GM23338 (cell line): ENCODE results near the gene CCR6. TPM values are rescaled to one million over a fixed set of nuclear protein-coding genes. Genes with fewer than 3 reads are reported as not detected.

Source experiments
- ATAC-seq: fragments of 200-7000 bp; cut with Tn5 transposase; 3 replicates; pipeline ENCODE4 v1.9.1; 2020
- DNase-seq: peaks from one replicate; pipeline ENCODE4 v3.0.0-alpha.2; 2015; ENCODE audit warnings: low spot score
- H2AFZ ChIP-seq: fragments of 200-600 bp; sonication (generic); 2 replicates; pipeline ENCODE4 v1.8.0; 2016; ENCODE audit warnings: antibody characterized with exemption, mild to moderate bottlenecking, moderate library complexity
- H3F3A ChIP-seq: fragments of 200-600 bp; sonication (generic); replicated peaks from 2 replicates; pipeline ENCODE4 v1.8.0; 2017; ENCODE audit warnings: antibody characterized with exemption, mixed run types, low read depth
- H3K27ac ChIP-seq: fragments of 200-600 bp; sonication (generic); 2 replicates; pipeline ENCODE4 v1.6.1; 2016; ENCODE audit warnings: low read depth
- H3K27me3 ChIP-seq: fragments of 200-600 bp; sonication (generic); 2 replicates; pipeline ENCODE4 v1.8.0; 2016; ENCODE audit warnings: mild to moderate bottlenecking, mixed run types, moderate library complexity; ENCODE audit not compliant: insufficient read depth
- H3K36me3 ChIP-seq: fragments of 200-600 bp; sonication (generic); 2 replicates; pipeline ENCODE4 v1.8.0; 2016; ENCODE audit warnings: mild to moderate bottlenecking; ENCODE audit not compliant: insufficient read depth
- H3K4me1 ChIP-seq: fragments of 200-600 bp; sonication (generic); 2 replicates; pipeline ENCODE4 v1.8.0; 2016; ENCODE audit warnings: mild to moderate bottlenecking, moderate library complexity; ENCODE audit not compliant: insufficient read depth
- H3K4me2 ChIP-seq: fragments of 200-600 bp; sonication (generic); 2 replicates; pipeline ENCODE4 v1.7.1; 2017; ENCODE audit warnings: mixed run types
- H3K4me3 ChIP-seq: fragments of 200-600 bp; sonication (generic); 2 replicates; pipeline ENCODE4 v1.6.1; 2016; ENCODE audit warnings: mixed run types
- H3K79me2 ChIP-seq: fragments of 200-600 bp; sonication (generic); replicated peaks from 2 replicates; pipeline ENCODE4 v1.8.0; 2017; ENCODE audit warnings: mild to moderate bottlenecking; ENCODE audit not compliant: insufficient read depth
- H3K9me2 ChIP-seq: fragments of 200-600 bp; sonication (generic); 2 replicates; pipeline ENCODE4 v1.8.0; 2017; ENCODE audit not compliant: insufficient read depth
- H4K20me1 ChIP-seq: fragments of 200-600 bp; sonication (generic); replicated peaks from 2 replicates; pipeline ENCODE4 v1.8.0; 2017; ENCODE audit warnings: mild to moderate bottlenecking; ENCODE audit not compliant: insufficient read depth
- H3K27ac Mint-ChIP-seq: 2 replicates; pipeline ENCODE4 v1.8.0; 2020; ENCODE audit warnings: inconsistent platforms, mild to moderate bottlenecking, moderate library complexity, mixed read lengths
- H3K27me3 Mint-ChIP-seq: 3 replicates; pipeline ENCODE4 v1.8.0; 2022; ENCODE audit warnings: low read depth, mild to moderate bottlenecking, moderate library complexity, mixed read lengths, inconsistent platforms; ENCODE audit not compliant: insufficient read depth, poor library complexity
- H3K36me3 Mint-ChIP-seq: 3 replicates; pipeline ENCODE4 v1.8.0; 2021; ENCODE audit warnings: low read depth, mild to moderate bottlenecking, inconsistent platforms, moderate library complexity, mixed read lengths
- H3K4me1 Mint-ChIP-seq: 3 replicates; pipeline ENCODE4 v1.8.0; 2020; ENCODE audit warnings: mild to moderate bottlenecking, inconsistent platforms, mixed read lengths
- H3K4me3 Mint-ChIP-seq: 3 replicates; pipeline ENCODE4 v1.8.0; 2021; ENCODE audit warnings: moderate library complexity, mild to moderate bottlenecking, inconsistent platforms, mixed read lengths
- H3K9me3 Mint-ChIP-seq: 3 replicates; pipeline ENCODE4 v1.8.0; 2020; ENCODE audit warnings: moderate library complexity, mild to moderate bottlenecking, inconsistent platforms, mixed read lengths
- CREB1 ChIP-seq: fragments of 250-450 bp; sonication (Bioruptor Pico); IDR thresholded peaks from 2 replicates; pipeline ENCODE4 v1.5.0; 2020; ENCODE audit warnings: low read depth, mild to moderate bottlenecking, moderate library complexity
- CTCF ChIP-seq, 2 experiments: fragments of 200-600 bp in 1 of 2; sonication (generic) in 1 of 2; conservative IDR thresholded peaks; 2 replicates each; pipeline versions ENCODE4 v1.5.1 to v1.6.1; 2016 to 2017; ENCODE audit warnings: antibody characterized with exemption in 2 of 2, low read depth in 2 of 2, mild to moderate bottlenecking in 2 of 2, moderate library complexity in 1 of 2
- EZH2 ChIP-seq: fragments of 200-600 bp; sonication (generic); IDR thresholded peaks from one replicate; pipeline ENCODE4 v1.8.0; 2017; ENCODE audit warnings: antibody characterized with exemption, mild to moderate bottlenecking, low read depth; ENCODE audit not compliant: unreplicated experiment
- EZH2phosphoT487 ChIP-seq: fragments of 200-600 bp; sonication (generic); IDR thresholded peaks from one replicate; pipeline ENCODE4 v1.8.1; 2018; ENCODE audit warnings: antibody characterized with exemption; ENCODE audit not compliant: unreplicated experiment
- JUNB ChIP-seq: IDR thresholded peaks from one replicate; pipeline ENCODE4 v1.6.1; 2016; ENCODE audit warnings: antibody characterized with exemption; ENCODE audit not compliant: unreplicated experiment
- POLR2AphosphoS5 ChIP-seq: IDR thresholded peaks from 2 replicates; pipeline ENCODE4 v1.6.1; 2016; ENCODE audit warnings: antibody characterized with exemption, low read depth
- STAT1 ChIP-seq: IDR thresholded peaks from one replicate; pipeline ENCODE4 v1.6.1; 2016; ENCODE audit warnings: antibody characterized with exemption; ENCODE audit not compliant: unreplicated experiment
- ZNF114 ChIP-seq: fragments of 250-450 bp; sonication (Bioruptor Pico); IDR thresholded peaks from 2 replicates; pipeline ENCODE4 v1.5.0; 2020; ENCODE audit warnings: mild to moderate bottlenecking, moderate library complexity
- ZNF331 ChIP-seq: fragments of 250-450 bp; sonication (Bioruptor Pico); IDR thresholded peaks from 2 replicates; pipeline ENCODE4 v1.5.0; 2020; ENCODE audit warnings: low read depth, mild to moderate bottlenecking, moderate library complexity
- polyA plus RNA-seq: library from polyadenylated mRNA; unstranded; fragments of >200 nt; fragmentation: Nextera tagmentation; extraction: Ambion mirVana; gene quantifications from 2 replicates; pipeline ENCODE4 v1.2.1, GENCODE V29; 2016
- total RNA-seq: library from RNA; depleted of rRNA; stranded (reverse); fragments of >200 nt; shearing (Covaris generic); gene quantifications from 2 replicates; pipeline ENCODE4 v1.2.3, GENCODE V29; 2014
- TF ChIP-seq, protein P1 (sequence below): IDR thresholded peaks from 2 replicates; pipeline ENCODE4 v1.6.1; 2016; ENCODE audit warnings: antibody characterized with exemption
- TF ChIP-seq, protein P2 (sequence below): fragments of 250-450 bp; sonication (Bioruptor Pico); IDR thresholded peaks from 2 replicates; pipeline ENCODE4 v1.5.0; 2020; ENCODE audit warnings: mild to moderate bottlenecking, moderate library complexity

The CCR6 gene
- total and polyA plus RNA-seq, 2 experiments from 2014 or later: not detected

GRCh38 chr6:167103041-167103891 lies 19.6 kb upstream of the CCR6 start:
- H3K9me2 ChIP-seq: 0 out of 2 replicates have a peak, but pooled peaks cover 3% of the 10 kb centered on the region
- peaks cover 9% of the 10 kb centered on the region for H3K27me3 Mint-ChIP-seq

More at GRCh38 chr6:167103041-167103891, 19.6 kb upstream of the CCR6 start:
- Mint-ChIP-seq H3K27ac (no peak overlapping the region), H3K9me3 (no peaks in the 10 kb centered on the region), H3K4me3 (no peak overlapping the region), H3K36me3 (no peaks in the 10 kb centered on the region), H3K4me1 (peaks cover 9% of the 10 kb centered on the region)
- Histone ChIP-seq H3K79me2 (no peaks in the 10 kb centered on the region), H4K20me1 (no peaks in the 10 kb centered on the region), H3K4me1 (peaks cover 7% of the 10 kb centered on the region; the same call in 1 of the 2 replicates), H3K4me2 (no peak overlapping the region), H3K27me3 (no peaks in the 10 kb centered on the region), H3F3A (no peaks in the 10 kb centered on the region), H3K4me3 (no peak overlapping the region), H3K36me3 (no peaks in the 10 kb centered on the region), H2AFZ (no peak overlapping the region), H3K27ac (no peak overlapping the region)
- DNase-seq: no peak
- TF ChIP-seq EZH2phosphoT487 (no peak), CTCF (conservative IDR thresholded peaks at IDR 0.05; ENCODE audit: low read depth in 2 of 2) (no peak), CREB1 (CRISPR knock-in tag) (no peak), STAT1 (no peak), ZNF114 (no peak), ZNF331 (CRISPR knock-in tag) (no peak), POLR2AphosphoS5 (no peak), EZH2 (no peak), JUNB (no peak)
- TF ChIP-seq, protein P1, sequence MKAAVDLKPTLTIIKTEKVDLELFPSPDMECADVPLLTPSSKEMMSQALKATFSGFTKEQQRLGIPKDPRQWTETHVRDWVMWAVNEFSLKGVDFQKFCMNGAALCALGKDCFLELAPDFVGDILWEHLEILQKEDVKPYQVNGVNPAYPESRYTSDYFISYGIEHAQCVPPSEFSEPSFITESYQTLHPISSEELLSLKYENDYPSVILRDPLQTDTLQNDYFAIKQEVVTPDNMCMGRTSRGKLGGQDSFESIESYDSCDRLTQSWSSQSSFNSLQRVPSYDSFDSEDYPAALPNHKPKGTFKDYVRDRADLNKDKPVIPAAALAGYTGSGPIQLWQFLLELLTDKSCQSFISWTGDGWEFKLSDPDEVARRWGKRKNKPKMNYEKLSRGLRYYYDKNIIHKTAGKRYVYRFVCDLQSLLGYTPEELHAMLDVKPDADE: no peak
- TF ChIP-seq, protein P2, sequence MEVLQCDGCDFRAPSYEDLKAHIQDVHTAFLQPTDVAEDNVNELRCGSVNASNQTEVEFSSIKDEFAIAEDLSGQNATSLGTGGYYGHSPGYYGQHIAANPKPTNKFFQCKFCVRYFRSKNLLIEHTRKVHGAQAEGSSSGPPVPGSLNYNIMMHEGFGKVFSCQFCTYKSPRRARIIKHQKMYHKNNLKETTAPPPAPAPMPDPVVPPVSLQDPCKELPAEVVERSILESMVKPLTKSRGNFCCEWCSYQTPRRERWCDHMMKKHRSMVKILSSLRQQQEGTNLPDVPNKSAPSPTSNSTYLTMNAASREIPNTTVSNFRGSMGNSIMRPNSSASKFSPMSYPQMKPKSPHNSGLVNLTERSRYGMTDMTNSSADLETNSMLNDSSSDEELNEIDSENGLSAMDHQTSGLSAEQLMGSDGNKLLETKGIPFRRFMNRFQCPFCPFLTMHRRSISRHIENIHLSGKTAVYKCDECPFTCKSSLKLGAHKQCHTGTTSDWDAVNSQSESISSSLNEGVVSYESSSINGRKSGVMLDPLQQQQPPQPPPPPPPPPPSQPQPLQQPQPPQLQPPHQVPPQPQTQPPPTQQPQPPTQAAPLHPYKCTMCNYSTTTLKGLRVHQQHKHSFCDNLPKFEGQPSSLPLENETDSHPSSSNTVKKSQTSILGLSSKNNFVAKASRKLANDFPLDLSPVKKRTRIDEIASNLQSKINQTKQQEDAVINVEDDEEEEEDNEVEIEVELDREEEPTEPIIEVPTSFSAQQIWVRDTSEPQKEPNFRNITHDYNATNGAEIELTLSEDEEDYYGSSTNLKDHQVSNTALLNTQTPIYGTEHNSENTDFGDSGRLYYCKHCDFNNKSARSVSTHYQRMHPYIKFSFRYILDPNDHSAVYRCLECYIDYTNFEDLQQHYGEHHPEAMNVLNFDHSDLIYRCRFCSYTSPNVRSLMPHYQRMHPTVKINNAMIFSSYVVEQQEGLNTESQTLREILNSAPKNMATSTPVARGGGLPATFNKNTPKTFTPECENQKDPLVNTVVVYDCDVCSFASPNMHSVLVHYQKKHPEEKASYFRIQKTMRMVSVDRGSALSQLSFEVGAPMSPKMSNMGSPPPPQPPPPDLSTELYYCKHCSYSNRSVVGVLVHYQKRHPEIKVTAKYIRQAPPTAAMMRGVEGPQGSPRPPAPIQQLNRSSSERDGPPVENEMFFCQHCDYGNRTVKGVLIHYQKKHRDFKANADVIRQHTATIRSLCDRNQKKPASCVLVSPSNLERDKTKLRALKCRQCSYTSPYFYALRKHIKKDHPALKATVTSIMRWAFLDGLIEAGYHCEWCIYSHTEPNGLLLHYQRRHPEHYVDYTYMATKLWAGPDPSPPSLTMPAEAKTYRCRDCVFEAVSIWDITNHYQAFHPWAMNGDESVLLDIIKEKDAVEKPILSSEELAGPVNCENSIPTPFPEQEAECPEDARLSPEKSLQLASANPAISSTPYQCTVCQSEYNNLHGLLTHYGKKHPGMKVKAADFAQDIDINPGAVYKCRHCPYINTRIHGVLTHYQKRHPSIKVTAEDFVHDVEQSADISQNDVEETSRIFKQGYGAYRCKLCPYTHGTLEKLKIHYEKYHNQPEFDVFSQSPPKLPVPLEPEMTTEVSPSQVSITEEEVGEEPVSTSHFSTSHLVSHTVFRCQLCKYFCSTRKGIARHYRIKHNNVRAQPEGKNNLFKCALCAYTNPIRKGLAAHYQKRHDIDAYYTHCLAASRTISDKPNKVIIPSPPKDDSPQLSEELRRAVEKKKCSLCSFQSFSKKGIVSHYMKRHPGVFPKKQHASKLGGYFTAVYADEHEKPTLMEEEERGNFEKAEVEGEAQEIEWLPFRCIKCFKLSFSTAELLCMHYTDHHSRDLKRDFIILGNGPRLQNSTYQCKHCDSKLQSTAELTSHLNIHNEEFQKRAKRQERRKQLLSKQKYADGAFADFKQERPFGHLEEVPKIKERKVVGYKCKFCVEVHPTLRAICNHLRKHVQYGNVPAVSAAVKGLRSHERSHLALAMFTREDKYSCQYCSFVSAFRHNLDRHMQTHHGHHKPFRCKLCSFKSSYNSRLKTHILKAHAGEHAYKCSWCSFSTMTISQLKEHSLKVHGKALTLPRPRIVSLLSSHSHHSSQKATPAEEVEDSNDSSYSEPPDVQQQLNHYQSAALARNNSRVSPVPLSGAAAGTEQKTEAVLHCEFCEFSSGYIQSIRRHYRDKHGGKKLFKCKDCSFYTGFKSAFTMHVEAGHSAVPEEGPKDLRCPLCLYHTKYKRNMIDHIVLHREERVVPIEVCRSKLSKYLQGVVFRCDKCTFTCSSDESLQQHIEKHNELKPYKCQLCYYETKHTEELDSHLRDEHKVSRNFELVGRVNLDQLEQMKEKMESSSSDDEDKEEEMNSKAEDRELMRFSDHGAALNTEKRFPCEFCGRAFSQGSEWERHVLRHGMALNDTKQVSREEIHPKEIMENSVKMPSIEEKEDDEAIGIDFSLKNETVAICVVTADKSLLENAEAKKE (CRISPR knock-in tag): no peak
- no peak for ATAC-seq
